HG03060 (cell line): ENCODE results near the gene AK2.
"Not testable (repeated sequence)": the region's sequence is repeated elsewhere in the genome, so short reads cannot be mapped to it uniquely, and the experiment has no call there.

Experiments
- ATAC-seq: cut with Tn5 transposase; IDR thresholded peaks from one replicate; pipeline ENCODE4 v1.9.1; 2021; ENCODE audit warnings: low read depth, moderate number of reproducible peaks; ENCODE audit not compliant: unreplicated experiment

Gene AK2

GRCh38 chr1:33025180-33025569, 11.5 kb downstream of the AK2 start:
- no peak for ATAC-seq

DNA sequence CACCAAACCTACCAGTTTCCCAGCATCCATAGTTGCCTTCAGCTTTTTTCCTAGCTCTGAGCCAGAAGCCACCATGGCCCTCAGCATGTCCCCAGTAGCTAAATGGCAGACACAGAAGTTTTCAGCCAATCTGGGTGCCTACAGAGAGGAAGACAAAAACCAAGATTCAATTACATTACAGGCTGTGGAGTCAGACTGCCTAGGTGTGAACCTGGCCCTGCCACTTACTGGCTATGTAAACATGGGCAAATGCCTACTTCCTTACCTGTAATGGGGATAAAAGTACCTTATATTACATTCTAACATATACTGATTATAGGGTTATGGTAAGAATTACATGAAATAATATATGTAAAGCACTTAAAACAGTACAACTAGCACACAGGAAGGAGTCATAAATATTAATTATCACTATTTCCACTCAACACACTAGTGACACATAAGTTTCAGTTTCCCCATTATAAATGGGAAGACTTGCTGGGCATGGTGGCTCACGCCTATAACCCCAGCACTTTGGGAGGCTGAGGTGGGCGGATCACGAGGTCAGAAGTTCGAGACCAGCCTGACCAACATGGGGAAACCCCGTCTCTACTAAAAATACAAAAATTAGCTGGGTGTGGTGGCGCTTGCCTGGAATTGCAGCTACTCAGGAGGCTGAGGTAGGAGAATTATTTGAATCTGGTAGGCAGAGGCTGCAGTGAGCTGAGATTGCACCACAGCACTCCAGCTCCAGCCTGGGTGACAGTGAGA, 12.1 kb downstream of the AK2 start:
- not testable (repeated sequence) for ATAC-seq

DNA sequence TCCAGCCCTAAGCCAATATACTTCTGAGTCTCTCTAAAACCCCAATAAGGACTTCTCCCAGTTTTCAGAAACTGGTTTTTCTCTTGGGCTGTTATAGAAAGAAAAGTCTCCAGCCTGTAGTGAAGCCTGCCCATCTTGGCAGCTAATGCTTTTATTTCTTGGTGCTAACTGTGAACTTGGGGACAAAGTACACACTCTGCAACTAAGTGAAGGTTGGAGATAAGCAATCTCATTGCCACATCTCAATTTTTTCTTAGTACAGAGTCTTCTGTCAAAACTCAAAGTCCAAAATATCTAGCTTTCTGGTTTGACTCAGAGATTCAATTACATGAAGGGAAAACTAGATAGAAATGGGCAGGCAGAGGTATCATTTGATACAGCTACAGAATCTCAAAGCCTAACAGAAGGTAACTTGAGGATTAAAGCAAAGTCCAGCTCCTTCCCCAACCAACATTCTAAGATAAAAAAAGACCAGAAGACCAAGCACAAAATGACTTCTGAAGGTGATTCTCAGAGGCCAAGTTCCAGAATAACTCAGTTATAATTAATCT, 14.0 kb downstream of the AK2 start:
- no peak for ATAC-seq

GRCh38 chr1:33021567-33022431, 14.9 kb downstream of the AK2 start:
- no peak for ATAC-seq

DNA sequence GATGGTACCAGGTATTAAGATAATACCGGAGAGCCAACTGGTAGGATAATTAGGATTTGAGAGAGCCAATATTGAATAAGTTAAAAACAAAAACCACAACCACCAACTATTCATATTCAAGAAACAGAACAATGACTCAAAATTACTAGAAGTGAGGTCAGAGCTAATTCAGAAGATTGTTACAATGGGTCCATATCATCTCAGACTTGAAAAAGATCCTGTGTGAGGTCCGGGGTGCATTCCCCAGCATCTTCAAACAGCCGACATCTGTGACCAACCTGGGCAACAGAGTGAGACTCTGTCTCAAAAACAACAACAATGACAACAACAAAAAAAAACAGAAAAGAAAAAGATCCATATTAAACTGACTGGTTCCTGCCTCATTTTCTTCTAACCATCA, 18.6 kb downstream of the AK2 start:
- no peak for ATAC-seq

DNA sequence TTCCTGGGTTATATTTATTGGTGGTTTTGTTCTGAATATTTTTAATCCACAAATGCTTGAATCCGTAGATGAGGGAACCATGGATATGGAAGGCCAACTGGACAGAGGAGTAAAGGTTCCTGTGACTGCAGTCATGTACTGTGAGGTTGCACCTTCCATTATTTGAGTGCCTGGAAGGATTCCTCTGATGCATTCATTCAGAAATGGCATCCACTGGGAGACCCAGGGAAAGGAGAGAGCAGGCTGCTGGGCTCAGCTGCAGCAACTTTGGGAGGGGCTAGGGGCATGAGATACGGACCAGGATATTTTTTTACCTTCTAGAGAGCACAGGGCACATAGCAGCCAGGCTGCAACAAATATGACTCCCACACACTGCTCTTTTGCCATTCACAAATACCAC, 19.5 kb downstream of the AK2 start:
- no peak for ATAC-seq

DNA sequence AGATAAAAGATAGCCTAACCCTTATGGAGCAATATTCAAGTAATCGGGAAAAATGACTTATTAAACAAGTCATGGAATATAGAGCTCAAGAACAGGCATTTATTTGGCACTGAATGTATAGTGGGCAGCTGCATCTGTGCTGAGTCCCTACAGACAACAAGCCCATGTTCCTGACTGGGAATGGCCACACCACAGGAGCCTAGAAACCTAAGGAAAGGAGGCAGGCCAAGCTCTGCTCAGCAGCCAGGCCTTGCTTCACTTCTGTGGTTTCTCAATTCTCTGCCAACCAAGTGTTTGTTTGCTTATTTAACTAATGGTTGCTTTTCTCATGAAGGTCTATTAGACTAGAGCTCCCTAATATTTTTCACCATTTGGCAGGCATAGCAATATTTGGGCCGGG, 21.5 kb downstream of the AK2 start:
- ATAC-seq = no peak

GRCh38 chr1:33014464-33015163, 22.1 kb downstream of the AK2 start:
- no peak for ATAC-seq

- ATAC-seq = no peak
These were observed 22.9 kb downstream of the AK2 start for GRCh38 chr1:33013791-33014190.

DNA sequence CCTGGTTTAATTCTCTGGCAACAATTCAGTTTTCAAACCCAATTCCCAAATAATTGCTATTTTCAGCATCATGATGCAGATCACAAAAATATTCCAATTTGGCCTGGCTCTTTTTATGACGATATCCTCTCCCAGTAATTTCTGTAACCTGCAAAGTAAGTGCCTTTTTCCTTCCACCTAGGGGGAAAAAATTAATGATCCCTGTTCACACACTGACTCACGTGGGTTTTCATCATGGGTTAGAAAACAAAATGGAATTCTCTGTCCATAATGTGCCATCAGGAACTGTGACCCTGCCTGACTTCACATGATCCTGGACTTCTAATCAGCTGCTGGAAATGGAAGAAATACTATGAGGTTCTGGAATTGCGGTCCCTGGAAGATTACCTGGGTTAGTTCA, 24.5 kb downstream of the AK2 start:
- ATAC-seq = no peak

DNA sequence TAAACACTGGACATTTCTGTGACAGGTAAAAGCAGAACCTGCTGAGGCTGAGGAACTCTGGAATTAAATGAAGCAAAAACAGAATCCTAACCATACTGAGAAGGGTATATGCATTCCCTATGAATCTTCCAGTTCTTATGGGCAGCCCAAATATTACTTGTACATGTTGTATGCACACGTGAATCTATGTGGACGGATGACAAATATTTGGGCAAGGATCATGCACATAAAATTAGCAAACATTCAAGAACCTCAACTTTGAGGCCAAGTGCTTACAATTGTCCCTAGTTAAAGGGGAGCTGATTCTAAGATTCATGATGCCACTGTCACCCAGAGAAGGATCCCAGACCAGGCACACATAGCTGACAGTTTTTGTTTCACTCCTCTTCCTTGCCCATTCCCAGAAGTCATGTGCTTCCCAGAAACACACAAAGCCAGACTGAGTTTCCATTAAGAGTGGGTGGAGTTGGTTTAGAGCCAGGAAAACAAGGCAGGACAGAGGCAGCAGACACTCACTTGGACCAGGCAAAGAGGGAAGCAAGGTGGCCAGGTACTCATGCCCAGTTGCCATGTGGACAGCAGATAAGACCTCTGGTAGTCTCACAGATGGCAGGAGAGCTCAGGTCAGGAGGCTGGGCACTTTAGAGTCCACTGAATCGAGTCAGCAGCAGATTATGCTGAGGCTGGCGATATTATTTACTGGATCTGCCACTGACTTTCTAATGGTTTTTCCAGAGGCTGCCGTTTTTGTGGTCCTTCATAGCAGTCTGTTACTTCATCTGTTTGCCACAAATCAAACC, 25.6 kb downstream of the AK2 start:
- no peak for ATAC-seq

DNA sequence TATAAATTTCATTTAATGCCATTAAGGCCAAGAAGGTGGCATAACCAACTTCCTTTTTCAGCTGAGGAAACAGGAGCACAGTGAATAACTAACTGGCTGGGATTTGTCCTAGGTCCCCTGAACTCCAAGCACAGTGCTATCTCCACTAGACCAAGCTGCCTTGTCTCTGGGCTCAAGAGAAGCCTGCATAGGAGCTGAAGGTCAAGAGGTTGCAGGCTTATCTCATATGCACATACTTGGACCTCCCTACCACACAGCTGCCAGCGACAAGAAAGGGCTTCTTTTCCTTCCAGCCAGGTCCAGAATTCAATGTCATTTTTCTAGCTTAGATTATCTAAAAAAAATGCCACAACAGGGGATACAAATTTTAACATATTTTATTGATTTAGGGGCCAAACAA, 27.1 kb downstream of the AK2 start:
- no peak for ATAC-seq

DNA sequence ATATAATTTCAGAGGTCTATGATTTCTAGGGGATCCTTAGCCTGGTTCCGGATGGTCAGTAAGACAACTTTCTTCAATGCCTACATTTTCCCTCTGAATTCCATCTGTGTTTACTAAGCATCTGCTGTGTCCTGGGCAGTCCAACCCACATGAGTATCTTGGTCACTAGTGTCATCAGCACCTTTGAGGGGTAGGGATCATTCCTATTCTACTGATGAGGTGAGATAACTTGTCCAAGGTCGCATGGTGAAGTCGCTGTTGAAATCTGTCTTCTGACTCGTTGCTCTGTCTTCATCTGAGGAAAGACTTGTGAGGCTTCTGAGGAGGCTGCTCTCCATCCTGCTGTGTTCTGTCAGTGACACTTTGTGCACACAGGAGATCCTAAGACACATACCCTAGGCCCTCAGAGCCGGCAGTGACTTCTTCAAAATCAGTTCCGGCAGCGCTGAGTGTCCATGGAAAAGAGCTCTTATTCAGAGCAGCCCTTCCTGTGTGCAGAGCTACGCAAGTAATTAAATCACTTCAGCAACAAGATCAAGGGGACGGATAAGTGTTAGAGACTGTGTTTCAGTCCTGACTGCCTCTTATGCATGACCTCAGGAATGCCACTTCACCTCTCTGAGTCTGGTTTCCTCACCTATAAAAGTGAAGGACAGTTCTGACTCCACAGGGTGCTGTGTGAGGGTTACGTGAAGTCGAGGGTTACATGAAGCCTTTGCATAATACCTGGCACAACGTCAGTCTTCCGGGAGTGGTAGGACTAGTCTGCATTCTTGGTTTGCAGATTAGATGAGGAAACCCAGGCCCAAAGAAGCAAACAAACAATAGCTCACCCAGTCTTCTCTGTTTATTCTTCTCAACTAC, 28.4 kb downstream of the AK2 start:
- ATAC-seq = no peak

GRCh38 chr1:33007190-33008050, 29.3 kb downstream of the AK2 start:
- no peak for ATAC-seq

DNA sequence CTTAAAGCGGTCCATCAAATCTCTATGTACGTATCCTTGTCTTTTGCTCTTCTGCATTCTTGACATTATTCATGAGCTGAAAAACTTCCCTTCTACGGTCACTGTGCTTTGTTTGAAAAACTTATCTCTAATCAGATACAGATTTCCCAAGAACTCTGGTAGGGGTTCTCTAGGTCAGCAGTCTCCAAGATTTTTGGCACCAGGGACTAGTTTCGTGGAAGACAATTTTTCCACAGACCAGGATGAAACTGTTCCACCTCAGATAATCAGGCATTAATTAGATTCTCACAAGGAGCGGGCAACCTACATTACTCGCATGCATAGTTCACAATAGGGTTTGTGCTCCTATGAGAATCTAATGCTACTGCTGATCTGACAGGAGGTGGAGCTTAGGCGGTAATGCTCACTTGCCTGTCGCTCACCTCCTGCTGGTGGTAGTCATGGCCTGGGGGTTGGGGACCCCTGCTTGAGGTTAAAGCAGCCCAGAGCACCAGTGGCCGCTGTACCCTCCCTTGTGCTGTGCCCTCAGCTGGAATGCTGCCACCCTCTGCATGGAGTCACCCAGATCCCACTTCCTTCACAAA, 30.8 kb downstream of the AK2 start:
- no peak for ATAC-seq

GRCh38 chr1:33005117-33005837, 31.4 kb downstream of the AK2 start:
- no peak for ATAC-seq

GRCh38 chr1:33004613-33005012, 32.1 kb downstream of the AK2 start:
- ATAC-seq = no peak
